Measurements from ENCODE around the gene TMEM63A. TPM values are rescaled to one million over a fixed set of nuclear protein-coding genes. Genes with fewer than 3 reads are reported as not detected.

The TMEM63A gene
- total and polyA plus RNA-seq, 2 donors (not counting 3 experiments of a cell fraction or from before 2014, with no cell fraction given), result 28.7 to 41.4 TPM

GRCh38 chr1:225849925-225850324 lies 32.3 kb downstream of the TMEM63A start:
- Histone ChIP-seq H3K27ac (ENCODE audit: insufficient read depth, low read depth, low read length) (no peak overlapping the region), H2AFZ (ENCODE audit: low read depth, low read length) (no peak overlapping the region), H3K9me3 (replicated peaks; ENCODE audit: control insufficient read depth, insufficient read depth, low read length) (no peaks in the 10 kb centered on the region), H3K27me3 (ENCODE audit: control insufficient read depth in 2 of 2, insufficient read depth in 2 of 2, low read length in 2 of 2) (no peaks in the 10 kb centered on the region), H3K79me2 (ENCODE audit: control insufficient read depth, insufficient read depth, low read length) (no peaks in the 10 kb centered on the region), H3K9ac (replicated peaks; ENCODE audit: extremely low read depth, insufficient read depth, low read length) (no peak overlapping the region), H3K4me1 (ENCODE audit: control insufficient read depth, extremely low read depth, insufficient read depth, low read length) (no peaks in the 10 kb centered on the region), H3K4me3 (replicated peaks in 1 of 3; ENCODE audit: insufficient read depth in 1 of 3, low read depth in 1 of 3, low read length in 3 of 3) (no peak overlapping the region), H3K9me1 (replicated peaks; ENCODE audit: control insufficient read depth, extremely low read depth, insufficient read depth, low read length) (no peaks in the 10 kb centered on the region), H4K20me1 (replicated peaks; ENCODE audit: control insufficient read depth, extremely low read depth, insufficient read depth, low read length) (no peaks in the 10 kb centered on the region), H3K4me2 (ENCODE audit: insufficient read depth, low read length) (no peak overlapping the region), H3K36me3 (ENCODE audit: control insufficient read depth in 2 of 2, extremely low read depth in 1 of 2, insufficient read depth in 2 of 2, low read length in 2 of 2) (peaks cover 0 to 7% of the 10 kb centered on the region in 2 experiments)
- CTCF ChIA-PET, result interaction anchor here (2.6 kb wide), 1 partner anchor 61 kb away, joined by 8 read pairs; no protein-coding TSS in a partner anchor
- BruUV-seq (replicated peaks), result no TSS peak
- intact Hi-C loops (cut with micrococcal nuclease), result loop anchor here (5.0 kb wide), 1 partner anchor 62 kb away; no protein-coding TSS in a partner anchor
- FAIRE-seq, result no peak
- DNase-seq (ENCODE audit: low read depth, low spot score), result no peak
- dilution Hi-C loops (cut with MboI; ENCODE audit: extremely low pct_ligation_motif_present, low sequenced_read_pairs), result no loop called here
- POLR2A ChIA-PET, result no interaction called here
- TF ChIP-seq JUN (IDR thresholded peaks at IDR 0.05; ENCODE audit: borderline replicate concordance, insufficient read depth, insufficient read length, low read depth) (no peak), EZH2 (IDR thresholded peaks at IDR 0.05; ENCODE audit: borderline replicate concordance, low read depth, low read length, severe bottlenecking) (no peak), POLR2A (IDR thresholded peaks at IDR 0.05; ENCODE audit: low read depth, low read length) (no peak), MAX (IDR thresholded peaks at IDR 0.05; ENCODE audit: insufficient read depth, insufficient read length) (no peak), CTCF (IDR thresholded peaks at IDR 0.05; ENCODE audit: extremely low read depth in 1 of 2, insufficient read depth in 1 of 2, low read depth in 1 of 2, low read length in 2 of 2) (no peak), FOS (IDR thresholded peaks at IDR 0.05; ENCODE audit: borderline replicate concordance, insufficient read depth, low read length) (no peak)

Data from endothelial cell of umbilical vein (primary cell).